Nephron (organoid): ENCODE results near the gene PCSK5.
"Not testable (repeated sequence)": the region's sequence is repeated elsewhere in the genome, so short reads cannot be mapped to it uniquely, and the experiment has no call there.

Experiments
- H3K27ac Mint-ChIP-seq, 3 experiments: 2 replicates each; pipeline ENCODE4 v1.8.0; 2020; ENCODE audit warnings: mixed read lengths in 3 of 3, mild to moderate bottlenecking in 2 of 3, moderate library complexity in 1 of 3
- H3K27me3 Mint-ChIP-seq: 2 replicates; pipeline ENCODE4 v1.8.0; 2021; ENCODE audit warnings: low read depth, mild to moderate bottlenecking, moderate library complexity, mixed read lengths
- H3K36me3 Mint-ChIP-seq: 2 replicates; pipeline ENCODE4 v1.8.0; 2020; ENCODE audit warnings: low read depth, mixed read lengths
- H3K4me1 Mint-ChIP-seq: 2 replicates; pipeline ENCODE4 v1.8.0; 2020; ENCODE audit warnings: mixed read lengths
- H3K4me3 Mint-ChIP-seq, 3 experiments: 2 replicates each; pipeline ENCODE4 v1.8.0; 2020; ENCODE audit warnings: mild to moderate bottlenecking in 3 of 3, mixed read lengths in 3 of 3, moderate library complexity in 2 of 3
- H3K9me3 Mint-ChIP-seq: 2 replicates; pipeline ENCODE4 v1.8.0; 2020; ENCODE audit warnings: mixed read lengths
- CTCF ChIP-seq, 3 experiments: fragments of 200-600 bp; sonication (generic); IDR thresholded peaks; one replicate each; pipeline ENCODE4 v1.5.0; 2021; ENCODE audit warnings: antibody characterized with exemption in 3 of 3; ENCODE audit not compliant: unreplicated experiment in 3 of 3

The PCSK5 gene

GRCh38 chr9:76310577-76310976 is 420.1 kb downstream of the PCSK5 start:
- H3K36me3 Mint-ChIP-seq: no peaks in the 10 kb centered on the region
- no peaks in the 10 kb centered on the region for H3K9me3 Mint-ChIP-seq
- H3K4me1 Mint-ChIP-seq: no peaks in the 10 kb centered on the region
- no peak overlapping the region for H3K4me3 Mint-ChIP-seq
- no peak for TF ChIP-seq CTCF (IDR thresholded peaks at IDR 0.05; ENCODE audit: unreplicated experiment in 3 of 3)
- H3K27me3 Mint-ChIP-seq: peaks cover 7% of the 10 kb centered on the region
- H3K27ac Mint-ChIP-seq: no peak overlapping the region

GRCh38 chr9:76310991-76311390 is 420.5 kb downstream of the PCSK5 start:
- Mint-ChIP-seq H3K4me3 (no peak overlapping the region), H3K27me3 (peaks cover 7% of the 10 kb centered on the region), H3K27ac (no peak overlapping the region), H3K9me3 (no peaks in the 10 kb centered on the region), H3K4me1 (no peaks in the 10 kb centered on the region), H3K36me3 (no peaks in the 10 kb centered on the region)
- TF ChIP-seq CTCF (IDR thresholded peaks at IDR 0.05; ENCODE audit: unreplicated experiment in 3 of 3): no peak

GRCh38 chr9:76311537-76311936 is 421.1 kb downstream of the PCSK5 start:
- Mint-ChIP-seq H3K36me3 (no peaks in the 10 kb centered on the region), H3K4me3 (no peak overlapping the region), H3K9me3 (no peaks in the 10 kb centered on the region), H3K4me1 (no peaks in the 10 kb centered on the region), H3K27ac (no peak overlapping the region), H3K27me3 (peaks cover 7% of the 10 kb centered on the region)
- TF ChIP-seq CTCF (IDR thresholded peaks at IDR 0.05; ENCODE audit: unreplicated experiment in 3 of 3): no peak

- Mint-ChIP-seq H3K9me3 (no peaks in the 10 kb centered on the region), H3K27ac (peak overlapping the region in 1 of 3 experiments; percentile 29), H3K36me3 (no peaks in the 10 kb centered on the region), H3K4me3 (no peak overlapping the region), H3K27me3 (peaks cover 10% of the 10 kb centered on the region), H3K4me1 (no peaks in the 10 kb centered on the region)
- no peak for TF ChIP-seq CTCF (IDR thresholded peaks at IDR 0.05; ENCODE audit: unreplicated experiment in 3 of 3)
These were observed 423.3 kb downstream of the PCSK5 start for GRCh38 chr9:76313771-76314170.

GRCh38 chr9:76314321-76314720 is 423.8 kb downstream of the PCSK5 start:
- Mint-ChIP-seq H3K4me3 (no peak overlapping the region), H3K4me1 (no peaks in the 10 kb centered on the region), H3K9me3 (no peaks in the 10 kb centered on the region), H3K27ac (peak overlapping the region in 1 of 3 experiments; percentile 29), H3K27me3 (peaks cover 10% of the 10 kb centered on the region), H3K36me3 (no peaks in the 10 kb centered on the region)
- TF ChIP-seq CTCF (IDR thresholded peaks at IDR 0.05; ENCODE audit: unreplicated experiment in 3 of 3): no peak

GRCh38 chr9:76316069-76316468 is 425.6 kb downstream of the PCSK5 start:
- Mint-ChIP-seq H3K4me3 (no peak overlapping the region), H3K36me3 (no peaks in the 10 kb centered on the region), H3K27me3 (peaks cover 10% of the 10 kb centered on the region), H3K9me3 (no peaks in the 10 kb centered on the region), H3K4me1 (no peaks in the 10 kb centered on the region), H3K27ac (no peak overlapping the region)
- TF ChIP-seq CTCF (IDR thresholded peaks at IDR 0.05; ENCODE audit: unreplicated experiment in 3 of 3): no peak

GRCh38 chr9:76319466-76319865 is 429.0 kb downstream of the PCSK5 start:
- not testable (repeated sequence) for H3K4me1 Mint-ChIP-seq, H3K4me3 Mint-ChIP-seq, H3K9me3 Mint-ChIP-seq, H3K36me3 Mint-ChIP-seq
- H3K27ac Mint-ChIP-seq: peak overlapping the region in 1 of 3 experiments; percentile 25
- H3K27me3 Mint-ChIP-seq: peaks cover 11% of the 10 kb centered on the region
